Measurements from ENCODE around the gene ACAD11.

Gene ACAD11

DNA sequence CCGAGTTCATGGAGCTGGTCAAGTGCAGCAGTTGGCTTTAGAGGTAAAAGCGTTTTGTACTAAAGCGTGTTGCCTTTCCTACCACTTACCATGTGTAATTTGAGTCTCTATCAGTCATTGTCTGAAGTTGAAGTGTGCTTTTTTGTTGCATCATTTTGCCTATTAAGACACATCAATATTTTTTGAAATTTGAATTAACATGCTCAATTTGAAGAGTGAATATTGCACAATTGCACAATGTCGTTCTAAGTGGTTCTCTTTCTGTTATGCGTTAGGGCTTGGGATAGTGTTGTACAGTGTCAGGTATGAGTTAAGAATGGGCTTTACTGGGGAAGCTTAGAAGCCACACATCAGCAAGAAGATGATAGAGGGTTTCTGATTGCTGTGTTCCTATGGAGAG lies 146.6 kb downstream of the ACAD11 start:
- no peak for DNase-seq (ENCODE audit: extremely low read depth in 1 of 2, low read depth in 1 of 2)

DNA sequence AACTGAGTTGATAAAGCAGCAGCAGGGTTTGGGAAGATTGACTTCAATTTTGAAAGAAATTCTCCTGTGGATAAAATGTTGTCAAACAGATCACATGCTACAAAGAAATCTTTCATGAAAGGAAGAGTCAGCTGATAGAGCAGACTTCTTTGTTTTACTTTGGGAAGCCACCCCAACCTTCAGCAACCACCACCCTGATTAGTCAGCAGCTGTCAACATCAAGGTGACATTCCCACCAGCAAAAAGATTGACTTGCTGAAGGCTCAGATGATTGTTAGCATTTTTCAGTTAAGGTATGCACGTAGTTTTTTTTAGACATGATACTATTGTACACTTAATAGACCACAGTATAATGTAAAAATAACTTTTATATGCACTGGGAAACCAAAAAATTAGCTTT lies 150.1 kb downstream of the ACAD11 start:
- no peak for DNase-seq (ENCODE audit: extremely low read depth in 1 of 2, low read depth in 1 of 2)

DNA sequence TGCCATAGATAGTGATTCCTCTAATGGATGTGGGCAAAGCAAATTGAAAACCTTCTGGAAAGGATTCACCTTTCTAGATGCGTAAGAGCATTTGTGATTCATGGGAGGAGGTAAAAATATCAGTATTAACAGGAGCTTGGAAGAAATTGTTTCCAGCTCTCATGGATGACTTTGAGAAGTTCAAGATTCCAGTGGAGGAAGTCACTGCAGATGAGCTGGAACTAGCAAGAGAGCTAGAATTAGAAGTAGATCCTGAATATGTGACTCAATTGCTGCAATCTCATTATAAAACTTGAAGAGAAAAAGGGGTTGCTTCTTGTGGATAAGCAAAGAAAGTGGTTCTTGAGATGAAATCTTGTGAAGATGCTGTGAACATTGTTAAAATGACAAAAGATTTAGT lies 150.5 kb downstream of the ACAD11 start:
- DNase-seq (ENCODE audit: extremely low read depth in 1 of 2, low read depth in 1 of 2) = no peak
